HG03060 (cell line): ENCODE data around the gene DMPK.

Experiments used
- ATAC-seq: cut with Tn5 transposase; IDR thresholded peaks from one replicate; pipeline ENCODE4 v1.9.1; 2021; ENCODE audit warnings: low read depth, moderate number of reproducible peaks; ENCODE audit not compliant: unreplicated experiment

Gene DMPK

GRCh38 chr19:45782162-45782691, at the start of gene DMPK:
Gene DMPK, minus strand, starts transcription at chr19:45782490. Its CDS starts 138 bp downstream, at chr19:45782352.
- no peak for ATAC-seq

GRCh38 chr19:45828945-45829344, 46.7 kb upstream of the DMPK start:
- ATAC-seq, result no peak

GRCh38 chr19:45828523-45828922, 46.2 kb upstream of the DMPK start:
- ATAC-seq, result no peak

GRCh38 chr19:45827459-45828093, 45.3 kb upstream of the DMPK start:
- no peak for ATAC-seq

- ATAC-seq, result no peak
Observed at GRCh38 chr19:45826934-45827333, 44.6 kb upstream of the DMPK start.

GRCh38 chr19:45825917-45826893, 43.9 kb upstream of the DMPK start:
- ATAC-seq, result no peak

GRCh38 chr19:45825263-45825605, 42.9 kb upstream of the DMPK start:
- ATAC-seq, result no peak

- no peak for ATAC-seq
Observed at GRCh38 chr19:45824531-45825262, 42.4 kb upstream of the DMPK start.

GRCh38 chr19:45824041-45824471, 41.8 kb upstream of the DMPK start:
- ATAC-seq, result no peak

- ATAC-seq, result no peak
Observed at GRCh38 chr19:45823182-45823581, 40.9 kb upstream of the DMPK start.

- ATAC-seq, result no peak
Observed at GRCh38 chr19:45822716-45823115, 40.4 kb upstream of the DMPK start.

- no peak for ATAC-seq
Observed at GRCh38 chr19:45821570-45821969, 39.3 kb upstream of the DMPK start.

GRCh38 chr19:45821103-45821521, 38.8 kb upstream of the DMPK start:
- ATAC-seq, result no peak

- ATAC-seq, result no peak
Observed at GRCh38 chr19:45820413-45821102, 38.3 kb upstream of the DMPK start.

- no peak for ATAC-seq
Observed at GRCh38 chr19:45819769-45820168, 37.5 kb upstream of the DMPK start.

- no peak for ATAC-seq
Observed at GRCh38 chr19:45817725-45818301, 35.5 kb upstream of the DMPK start.

- peak; percentile 80 for ATAC-seq
Observed at GRCh38 chr19:45817010-45817724, 34.9 kb upstream of the DMPK start.

GRCh38 chr19:45816236-45817009, 34.1 kb upstream of the DMPK start:
- no peak for ATAC-seq
